Renal pelvis (tissue), 4 donors: ENCODE results near the gene CKS1B. TPM values are rescaled to one million over a fixed set of nuclear protein-coding genes. Genes with fewer than 3 reads are reported as not detected.

Experiments
- DNase-seq: peaks from one replicate; pipeline ENCODE4 v3.0.0-alpha.2; 2013
- polyA plus RNA-seq, 3 donors: library from polyadenylated mRNA; unstranded; fragments of 120-200 nt; gene quantifications; one replicate each; pipeline ENCODE4 v1.2.1, GENCODE V29; 2013; ENCODE audit not compliant: insufficient read length in 3 of 3

The CKS1B gene
- polyA plus RNA-seq, 3 donors = 88.0 to 105 (median 96.5) TPM

GRCh38 chr1:154943649-154944400 lies 30.7 kb upstream of the CKS1B start:
- no peak for DNase-seq

DNA sequence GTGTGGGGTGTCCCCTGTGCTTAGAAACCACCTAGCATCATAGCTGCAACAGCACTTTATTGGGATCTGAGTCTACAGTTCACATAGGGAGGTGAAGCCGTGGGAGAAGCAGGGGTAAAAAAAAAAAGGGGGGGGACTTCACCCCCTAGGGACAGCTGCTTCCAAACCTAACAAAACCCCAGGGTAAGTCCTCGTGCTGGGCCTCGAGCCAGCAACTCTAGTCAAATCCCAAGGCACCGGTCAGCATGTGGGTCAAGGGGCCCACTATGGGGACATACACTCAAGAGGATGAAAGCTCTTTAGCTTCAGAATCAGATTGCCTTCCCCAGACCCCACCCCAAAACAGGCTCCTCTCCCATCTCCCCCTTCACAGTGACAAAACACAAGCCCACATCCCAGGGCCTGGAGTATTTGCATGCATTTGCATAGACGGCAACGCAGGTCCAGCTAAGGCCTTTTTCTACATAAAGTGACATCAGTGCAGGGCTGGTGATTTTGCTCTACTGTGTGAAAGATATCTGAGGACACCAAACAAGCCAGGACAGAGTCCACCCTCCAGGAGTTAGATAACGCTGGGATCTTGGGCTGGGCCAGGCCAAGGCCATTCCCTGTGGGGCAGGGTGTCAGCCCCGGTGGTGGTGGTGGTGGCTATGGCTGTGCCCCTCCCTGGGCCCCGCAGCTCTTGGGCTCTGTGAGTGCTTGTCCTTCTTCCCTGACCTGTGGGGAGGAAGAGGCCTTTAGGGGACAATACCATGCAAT lies 29.9 kb upstream of the CKS1B start:
- no peak for DNase-seq

GRCh38 chr1:154945160-154945961 lies 29.1 kb upstream of the CKS1B start:
- no peak for DNase-seq

DNA sequence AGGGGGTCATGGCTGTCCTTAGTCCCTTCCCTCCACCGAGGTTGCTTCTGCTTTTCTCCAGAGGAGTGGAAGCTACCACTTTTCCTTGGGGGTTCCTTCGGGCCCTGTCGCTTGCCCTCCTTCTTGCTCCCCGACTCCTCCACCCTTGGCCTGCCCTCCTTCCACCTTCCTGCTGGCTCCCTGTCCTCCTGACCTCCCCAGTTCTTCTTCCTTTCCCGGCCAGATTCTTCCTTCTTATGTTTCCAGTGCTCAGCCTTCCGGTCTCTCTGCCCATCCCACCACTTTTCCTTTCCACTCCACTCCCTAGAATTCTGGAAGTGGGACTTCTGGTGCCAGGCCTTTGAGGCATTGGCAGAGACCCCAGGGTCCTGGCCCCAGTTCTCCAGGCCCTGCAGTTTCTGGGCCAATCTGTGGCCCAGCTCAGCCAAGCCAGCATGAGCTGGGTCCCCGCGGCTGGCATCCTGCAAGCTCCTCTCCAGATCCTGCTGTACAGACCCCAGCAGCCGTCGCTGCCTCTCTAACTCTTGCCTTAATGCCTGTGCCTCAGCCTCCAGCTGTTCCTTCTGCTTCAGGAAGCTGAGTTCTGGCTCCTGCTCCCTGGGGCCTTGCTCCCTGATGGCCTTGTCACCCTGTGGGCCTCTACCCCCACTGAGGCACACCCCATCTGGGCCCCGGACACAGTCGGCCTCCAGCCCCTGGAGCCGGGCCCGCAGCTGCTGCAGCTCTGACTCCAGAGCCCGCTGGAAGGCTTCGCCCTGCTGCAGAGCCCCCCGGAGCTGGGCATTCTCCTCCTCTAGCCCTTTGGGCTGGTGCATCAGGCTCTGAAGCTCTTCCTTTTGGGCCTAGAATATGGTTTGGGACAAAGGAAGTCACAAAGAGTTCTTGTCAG lies 28.3 kb upstream of the CKS1B start:
- no peak for DNase-seq

GRCh38 chr1:154948079-154948478 lies 26.4 kb upstream of the CKS1B start:
- DNase-seq = no peak

DNA sequence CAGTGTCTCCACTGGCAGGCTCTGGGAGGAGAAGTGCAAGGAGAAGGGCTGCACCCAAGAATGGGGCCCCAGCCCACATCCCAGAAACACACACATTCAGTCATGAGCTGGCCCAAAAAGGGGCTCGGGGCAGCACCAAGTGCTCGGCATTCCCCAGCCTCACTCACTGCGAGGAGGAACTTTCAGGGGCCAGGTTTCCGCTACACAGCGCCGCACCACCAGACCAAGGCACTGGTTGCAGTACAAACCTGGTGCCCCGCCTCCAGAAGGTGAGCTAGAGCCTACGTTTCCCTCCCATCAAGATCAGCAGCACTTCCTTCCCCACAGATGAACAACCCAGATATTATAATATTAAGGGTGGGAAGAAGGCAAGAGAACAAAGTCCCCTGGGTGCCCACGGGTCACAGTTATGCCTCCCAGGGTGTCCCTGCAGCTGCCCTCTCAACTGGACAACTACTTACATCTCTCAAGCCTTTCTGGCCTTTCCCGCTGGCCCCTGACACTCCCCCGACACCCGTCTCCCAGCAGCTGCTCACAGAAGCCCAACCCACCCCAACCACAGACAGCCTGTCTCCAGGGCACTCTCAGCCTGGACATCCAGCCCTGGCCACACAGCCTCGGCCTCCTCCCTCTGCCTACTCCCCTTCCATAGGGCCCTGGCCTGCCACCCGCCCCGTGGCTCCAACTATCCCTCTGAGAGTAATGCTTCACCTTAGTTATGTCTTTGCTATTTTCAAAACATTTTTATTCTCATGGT lies 22.4 kb upstream of the CKS1B start:
- DNase-seq = no peak

DNA sequence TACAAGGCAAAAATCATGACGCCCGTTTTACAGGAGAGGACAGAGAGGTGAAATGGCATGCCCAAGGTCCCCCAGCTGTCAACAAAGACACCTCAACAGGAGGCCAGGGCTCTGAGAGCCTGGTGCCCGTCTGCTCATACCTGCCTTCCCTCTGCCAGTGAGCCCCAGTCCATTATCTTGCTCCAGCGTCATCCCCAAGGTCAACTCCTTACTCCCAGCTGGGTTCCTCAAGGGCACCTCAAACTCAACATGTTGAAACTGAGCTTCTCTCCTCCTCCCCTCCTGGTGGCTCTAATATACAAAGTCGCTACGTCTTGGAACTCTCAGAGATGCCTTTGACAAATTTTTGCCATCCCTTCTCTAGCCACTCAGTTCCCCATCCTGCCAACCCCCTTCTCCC lies 21.8 kb upstream of the CKS1B start:
- DNase-seq = no peak

GRCh38 chr1:154953611-154954038 lies 20.9 kb upstream of the CKS1B start:
- DNase-seq = no peak

DNA sequence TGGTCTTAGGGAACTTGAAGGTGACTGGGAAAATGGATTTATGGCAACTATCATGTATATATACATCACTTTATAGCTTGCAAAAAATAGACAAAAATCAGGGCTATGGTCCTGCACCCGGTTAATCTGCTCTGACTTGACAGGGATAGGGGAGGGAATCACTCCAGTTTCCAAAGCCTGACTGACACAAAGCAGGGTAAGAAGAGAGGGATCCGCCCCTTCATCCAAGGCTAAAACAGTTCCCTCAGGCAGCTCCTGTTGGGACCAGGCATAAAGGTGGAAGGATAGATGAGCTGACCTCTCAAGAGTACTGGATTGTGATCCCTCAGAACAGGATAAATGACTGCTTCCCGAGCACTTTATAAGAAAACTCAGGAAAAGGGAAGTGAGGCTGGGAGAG lies 19.9 kb upstream of the CKS1B start:
- no peak for DNase-seq

DNA sequence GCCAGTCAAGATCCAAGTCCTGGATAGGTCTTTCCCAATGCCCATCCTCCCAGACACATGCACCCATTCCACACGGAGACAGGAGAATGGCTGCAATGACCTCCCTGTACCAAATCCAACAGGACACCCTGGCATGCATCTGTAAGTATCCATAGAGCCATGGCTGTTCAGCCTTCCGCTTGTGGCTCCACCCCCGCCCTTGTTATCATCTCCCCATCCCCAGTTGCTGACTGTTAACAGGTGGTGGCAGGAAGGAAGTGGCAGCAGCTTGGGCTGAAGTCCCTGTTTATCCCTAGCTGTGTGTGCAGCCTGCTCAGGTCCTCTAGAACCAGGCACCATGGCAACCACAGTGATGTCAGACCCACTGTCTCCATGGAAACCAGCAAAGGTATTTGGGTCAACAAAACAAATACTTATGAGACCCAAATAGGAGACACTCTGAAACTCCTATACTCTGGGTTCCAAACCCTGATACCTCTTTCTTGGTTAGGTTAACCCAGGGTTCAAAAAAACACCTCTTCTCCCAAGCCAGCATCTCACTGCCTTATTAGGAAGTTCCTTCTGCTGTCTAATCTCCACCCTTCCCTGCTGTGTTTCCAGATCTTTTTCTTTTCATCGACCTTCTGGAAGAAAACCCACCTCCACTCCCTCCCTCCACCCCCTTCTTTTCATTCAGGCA lies 19.3 kb upstream of the CKS1B start:
- DNase-seq = peak; percentile 85

GRCh38 chr1:154955718-154956543 lies 18.6 kb upstream of the CKS1B start, which contains the start of gene PBXIP1:
Gene PBXIP1, minus strand, starts transcription at chr1:154956099. Its CDS starts 2,378 bp downstream, at chr1:154953721.
- peak; percentile 98 for DNase-seq

DNA sequence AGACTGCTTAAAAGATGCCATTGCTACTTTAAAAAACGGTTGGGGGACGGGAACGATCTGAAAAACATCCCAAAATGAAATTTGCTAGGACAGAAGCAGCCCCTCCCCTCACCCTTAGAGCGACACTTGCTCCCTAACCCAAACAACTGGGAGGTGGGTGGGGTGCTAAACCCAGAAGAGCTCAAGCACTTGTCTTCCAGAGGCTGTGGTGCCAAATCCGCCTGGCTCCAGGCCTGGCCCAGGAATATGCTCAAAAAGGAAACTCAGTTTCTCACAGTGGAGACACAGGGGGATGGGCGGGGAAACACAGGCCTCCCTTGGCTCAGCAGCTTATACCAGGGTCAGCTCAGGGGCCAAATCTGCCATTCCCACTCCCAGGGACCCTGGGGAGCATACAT lies 17.9 kb upstream of the CKS1B start:
- no peak for DNase-seq

GRCh38 chr1:154957091-154957657 lies 17.3 kb upstream of the CKS1B start:
- no peak for DNase-seq

GRCh38 chr1:154958036-154958435 lies 16.4 kb upstream of the CKS1B start:
- DNase-seq = no peak

DNA sequence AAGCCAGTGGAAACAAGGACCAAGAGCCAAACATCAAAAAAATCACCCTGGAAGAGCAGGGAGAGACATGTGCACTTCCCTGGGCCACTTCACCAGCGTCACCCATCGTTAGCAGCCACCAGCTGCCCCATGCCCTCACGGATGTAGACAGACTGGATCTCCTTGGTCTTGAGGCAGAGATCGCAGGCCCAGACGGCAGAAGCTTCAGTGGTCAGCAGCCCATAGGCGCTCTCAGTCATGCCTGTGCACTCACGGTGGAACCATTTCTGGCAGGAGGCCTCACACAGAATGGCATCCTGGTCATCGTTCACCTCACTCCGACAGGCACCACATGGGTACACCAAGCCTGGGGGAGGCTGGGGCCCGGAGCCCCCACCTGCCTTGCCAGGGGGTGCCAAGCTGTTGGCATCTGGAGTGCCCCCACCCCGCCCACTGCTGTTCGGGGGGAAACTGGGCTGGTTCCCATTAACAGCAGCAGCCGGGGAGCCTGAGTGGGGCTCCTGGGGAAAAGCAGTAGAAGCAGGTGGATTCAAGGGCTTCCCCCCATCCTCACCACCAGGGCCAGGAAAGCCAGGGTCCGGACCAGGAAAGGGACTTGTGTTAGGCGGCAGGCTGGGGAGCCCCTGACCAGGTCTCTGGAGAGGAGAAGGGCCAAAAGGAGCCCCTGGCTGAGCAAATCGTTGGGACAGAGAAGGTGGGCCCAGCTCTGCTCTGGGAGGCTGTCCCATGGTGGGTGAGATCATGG lies 15.6 kb upstream of the CKS1B start:
- no peak for DNase-seq

DNA sequence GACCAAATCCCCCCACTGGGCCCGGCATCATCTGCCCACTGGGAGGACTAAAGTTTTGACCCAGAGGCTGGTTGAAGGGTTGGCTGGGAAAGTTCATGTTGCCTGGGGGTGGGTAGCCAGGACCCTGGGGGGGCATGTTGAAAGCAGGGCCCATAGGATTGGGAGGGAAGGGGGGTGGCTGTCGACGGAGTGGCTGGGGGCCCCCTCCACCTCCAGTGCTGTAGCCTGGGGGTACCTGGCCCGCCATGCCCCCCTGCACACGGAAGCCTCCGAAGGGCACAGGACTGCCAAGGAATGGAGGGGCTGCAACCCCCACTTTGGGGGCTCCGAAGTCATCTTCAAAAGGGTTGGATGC lies 15.1 kb upstream of the CKS1B start:
- DNase-seq = no peak

DNA sequence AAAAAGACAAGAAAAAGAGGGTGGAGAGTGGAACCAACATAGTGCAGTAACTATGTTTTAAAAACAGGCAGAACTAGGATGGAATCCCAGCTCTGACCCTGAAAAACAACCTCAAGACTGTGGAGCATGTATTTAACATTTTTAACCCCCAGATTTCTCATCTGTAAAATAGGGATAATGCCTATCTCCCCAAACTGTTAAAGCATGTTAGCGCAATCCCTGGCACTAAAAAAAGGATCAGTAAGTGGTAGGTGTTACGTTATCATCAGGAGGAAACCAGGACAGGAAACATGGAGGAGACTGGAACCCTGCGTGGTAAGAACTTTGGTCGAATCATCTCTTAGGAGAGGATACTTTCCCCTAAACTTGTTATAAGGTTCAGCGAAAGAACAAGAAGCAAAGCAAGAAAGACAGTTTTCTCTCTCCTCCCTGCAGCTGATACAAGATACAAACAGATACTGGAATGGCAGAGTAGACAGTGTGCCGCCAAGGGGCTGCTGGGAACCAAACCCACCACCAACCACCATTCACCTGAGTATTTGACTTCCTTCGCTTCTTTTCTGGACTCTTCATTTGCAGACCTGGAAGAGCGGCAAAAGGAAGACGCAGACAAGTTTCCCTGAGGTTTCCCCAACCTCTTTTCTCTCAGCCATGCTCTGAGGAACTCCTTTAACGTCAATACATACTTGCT lies 13.9 kb upstream of the CKS1B start:
- no peak for DNase-seq
